GM18520 (cell line): ENCODE results near the gene FOS.

Experiments used
- ATAC-seq: cut with Tn5 transposase; IDR thresholded peaks from one replicate; pipeline ENCODE4 v1.9.1; 2021; ENCODE audit not compliant: unreplicated experiment

FOS gene

GRCh38 chr14:75249958-75250336, 28.7 kb upstream of the FOS start:
- ATAC-seq, result peak; percentile 18

GRCh38 chr14:75250800-75251199, 27.8 kb upstream of the FOS start:
- ATAC-seq, result no peak

DNA sequence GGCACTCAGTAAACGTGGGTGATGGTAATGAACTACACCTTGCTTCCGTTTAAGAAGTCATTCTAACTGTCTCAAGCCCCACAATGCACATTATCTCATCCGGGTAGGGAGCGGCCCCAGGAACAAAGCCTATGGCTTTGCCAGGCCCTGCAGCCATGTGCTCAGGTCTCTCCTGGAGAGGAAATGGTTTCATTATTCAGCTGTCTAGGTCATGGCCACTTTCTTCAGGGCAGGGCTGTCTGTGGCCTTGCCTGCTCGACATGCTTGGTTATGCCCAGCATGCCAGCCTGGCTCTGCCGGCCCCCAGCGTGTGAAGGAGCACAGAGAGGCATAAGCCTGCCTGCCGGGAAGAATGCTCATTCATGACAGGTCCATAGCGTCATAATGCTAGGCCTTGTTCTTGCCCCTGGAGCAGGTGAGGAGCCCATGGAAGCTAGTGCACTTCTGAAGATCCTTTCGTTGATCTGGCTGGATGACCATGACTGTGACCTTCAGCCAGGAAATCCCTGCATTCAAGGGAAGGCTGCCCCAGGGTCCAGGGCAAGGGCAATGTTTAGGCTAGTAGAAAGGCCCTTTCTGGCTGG, 26.3 kb upstream of the FOS start:
- no peak for ATAC-seq

DNA sequence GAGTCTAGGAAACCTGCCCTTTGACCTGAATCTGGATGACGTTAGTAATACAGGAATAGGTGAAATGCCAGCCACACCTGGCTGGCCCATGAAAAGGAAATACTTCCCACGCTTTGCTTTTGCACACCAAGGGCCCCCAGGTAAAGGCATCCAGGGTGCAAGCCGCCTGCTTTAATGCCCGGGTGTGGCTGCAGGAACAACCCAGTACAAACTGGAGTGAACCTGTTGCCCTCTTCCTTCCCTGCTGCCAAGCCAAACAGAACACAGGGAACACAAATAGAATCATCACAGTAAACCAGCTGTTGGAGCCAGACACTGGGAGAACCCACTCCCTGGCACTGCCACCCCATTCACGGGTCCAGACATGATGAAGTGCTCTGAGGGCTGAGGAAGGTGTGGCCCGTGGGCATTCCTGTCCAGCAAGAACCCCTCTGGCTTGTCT, 24.2 kb upstream of the FOS start:
- no peak for ATAC-seq

DNA sequence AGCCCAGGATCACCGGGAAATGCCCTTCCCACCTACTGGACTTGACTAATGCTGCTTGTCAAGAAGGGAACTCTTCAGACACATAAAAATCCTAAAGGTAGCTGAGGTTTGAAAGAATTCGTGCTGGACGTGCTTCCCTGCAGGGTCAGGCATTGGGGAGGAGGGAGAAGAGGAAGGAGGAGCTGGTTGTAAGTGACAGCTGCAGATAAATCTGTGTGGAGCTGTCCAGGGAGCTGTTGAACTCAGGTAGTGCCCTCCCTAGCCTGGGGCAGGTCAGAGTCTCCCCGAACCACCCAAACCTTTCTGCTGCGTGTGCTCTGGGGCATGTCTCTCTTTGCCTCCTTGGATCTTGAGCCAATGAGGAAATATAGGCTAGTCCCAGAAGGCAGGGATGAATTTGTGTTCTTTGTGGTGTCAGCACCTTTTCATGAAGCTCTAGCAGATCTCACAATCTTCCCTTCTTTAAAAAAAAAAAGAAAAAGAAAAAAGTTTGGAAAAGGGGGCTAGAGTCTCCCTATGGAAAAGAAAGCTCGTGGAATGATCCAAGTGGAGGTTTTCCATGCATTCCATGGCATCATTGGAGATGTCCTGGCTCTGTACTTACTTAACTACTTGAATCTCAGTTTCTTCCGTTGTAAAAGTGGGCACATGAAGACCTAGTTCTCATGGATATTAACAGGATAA, 23.6 kb upstream of the FOS start:
- no peak for ATAC-seq

DNA sequence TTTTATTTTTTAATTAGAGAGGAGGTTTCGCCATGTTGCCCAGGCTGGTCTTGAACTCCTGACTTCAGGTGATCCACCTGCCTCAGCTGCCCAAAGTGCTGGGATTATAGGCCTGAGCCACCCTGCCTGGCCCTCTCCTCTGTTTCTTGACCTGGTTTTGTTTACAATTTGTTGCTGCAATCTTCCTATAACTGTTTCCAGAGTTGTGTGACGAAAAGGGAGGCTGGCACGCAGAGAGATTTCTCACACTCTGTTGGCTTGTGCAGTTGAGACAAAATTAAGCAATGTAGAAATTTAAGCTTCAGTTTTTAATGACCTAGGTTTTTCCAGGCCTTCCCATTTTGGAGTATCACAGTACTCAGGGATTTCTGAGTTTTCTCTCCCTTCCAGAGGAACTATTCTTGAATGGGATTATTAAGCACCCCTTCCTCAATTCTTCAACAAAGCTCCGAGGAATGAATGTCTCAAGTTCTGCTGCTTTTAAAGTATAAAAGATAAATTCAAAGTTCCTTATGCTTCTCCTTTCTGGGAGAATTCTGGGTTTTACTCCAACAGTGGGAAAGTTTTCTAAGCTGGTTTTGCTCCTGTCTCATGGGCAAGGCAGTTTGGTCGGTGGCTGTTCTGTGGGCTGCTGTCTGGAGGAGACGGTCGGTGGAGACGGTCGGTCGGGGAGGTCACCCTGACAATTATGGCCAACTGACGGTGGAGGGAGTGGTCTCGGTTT, 20.4 kb upstream of the FOS start:
- ATAC-seq, result peak; percentile 2

DNA sequence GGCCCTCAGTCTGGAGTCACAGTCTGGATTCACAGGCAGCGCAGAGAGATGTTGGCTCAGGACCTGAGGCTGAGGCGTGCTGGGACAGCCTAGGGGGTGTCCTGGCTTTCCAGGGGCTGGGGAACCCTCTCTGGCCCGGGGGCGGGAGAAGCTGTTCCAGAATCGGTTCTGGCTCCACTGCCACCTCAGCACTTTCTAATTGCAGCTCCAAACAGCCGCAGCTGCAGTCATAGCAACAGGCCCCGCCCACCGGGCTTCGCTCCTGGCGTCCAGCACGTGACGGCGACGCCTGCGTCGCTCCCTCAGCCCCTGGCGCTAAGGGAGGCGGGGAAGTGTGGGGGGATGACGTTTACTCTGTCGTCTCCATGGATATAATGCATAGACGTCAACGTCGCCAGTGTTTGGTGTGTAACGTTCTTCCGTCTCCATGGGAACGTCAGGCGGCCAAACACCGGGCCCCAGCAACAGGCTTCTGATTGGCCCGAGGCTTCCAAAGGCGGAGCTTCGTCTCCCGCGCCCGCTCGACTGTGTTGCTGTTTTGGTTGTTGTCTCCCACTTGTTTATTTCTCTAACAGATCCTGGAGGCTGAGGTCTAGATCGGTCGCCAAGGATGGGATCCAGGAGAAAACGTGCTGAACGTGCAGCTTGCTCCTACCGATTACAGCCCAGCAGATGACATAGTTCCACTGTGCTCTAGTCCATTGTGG, 19.7 kb upstream of the FOS start:
- peak; percentile 97 for ATAC-seq

GRCh38 chr14:75259510-75259855, 19.1 kb upstream of the FOS start:
- no peak for ATAC-seq

DNA sequence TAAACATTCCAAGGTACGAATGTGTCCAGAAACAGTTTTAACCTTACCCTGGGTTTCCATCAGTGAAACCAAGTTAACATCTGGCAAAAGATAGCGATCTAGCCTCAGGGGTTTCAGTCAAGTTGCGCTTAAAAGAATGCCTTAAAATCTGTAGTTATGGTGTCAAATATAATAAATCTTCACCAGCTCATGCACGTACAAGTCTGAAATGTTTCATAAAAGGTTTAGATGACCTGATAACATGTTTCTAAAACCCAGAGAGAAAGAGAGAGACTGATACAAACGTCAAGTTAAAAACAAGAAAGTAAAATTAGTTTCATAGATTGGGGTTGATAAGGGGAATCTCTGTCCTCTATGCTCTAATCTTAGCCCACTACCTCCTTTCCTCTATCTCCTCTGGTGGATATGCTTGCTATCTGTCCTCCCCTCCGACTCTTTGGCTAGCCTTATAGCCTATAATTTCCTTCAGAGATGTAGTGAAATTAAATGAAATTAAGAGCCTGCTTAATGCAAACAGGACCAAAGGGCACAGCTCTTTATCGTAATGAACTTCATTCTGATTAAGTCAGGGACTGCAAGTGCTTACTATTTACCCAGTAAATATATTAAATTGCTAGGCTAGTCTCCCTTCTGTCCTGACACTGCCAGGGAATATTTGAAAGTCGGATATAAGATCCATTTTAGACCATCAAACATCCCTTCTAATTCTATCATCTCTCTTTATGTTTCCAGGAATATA, 18.4 kb upstream of the FOS start:
- ATAC-seq, result no peak

GRCh38 chr14:75261820-75262219, 16.8 kb upstream of the FOS start:
- ATAC-seq, result no peak

GRCh38 chr14:75262641-75263040, 16.0 kb upstream of the FOS start:
- ATAC-seq, result no peak

GRCh38 chr14:75264036-75264435, 14.6 kb upstream of the FOS start:
- no peak for ATAC-seq

GRCh38 chr14:75267141-75267721, 11.4 kb upstream of the FOS start:
- no peak for ATAC-seq

DNA sequence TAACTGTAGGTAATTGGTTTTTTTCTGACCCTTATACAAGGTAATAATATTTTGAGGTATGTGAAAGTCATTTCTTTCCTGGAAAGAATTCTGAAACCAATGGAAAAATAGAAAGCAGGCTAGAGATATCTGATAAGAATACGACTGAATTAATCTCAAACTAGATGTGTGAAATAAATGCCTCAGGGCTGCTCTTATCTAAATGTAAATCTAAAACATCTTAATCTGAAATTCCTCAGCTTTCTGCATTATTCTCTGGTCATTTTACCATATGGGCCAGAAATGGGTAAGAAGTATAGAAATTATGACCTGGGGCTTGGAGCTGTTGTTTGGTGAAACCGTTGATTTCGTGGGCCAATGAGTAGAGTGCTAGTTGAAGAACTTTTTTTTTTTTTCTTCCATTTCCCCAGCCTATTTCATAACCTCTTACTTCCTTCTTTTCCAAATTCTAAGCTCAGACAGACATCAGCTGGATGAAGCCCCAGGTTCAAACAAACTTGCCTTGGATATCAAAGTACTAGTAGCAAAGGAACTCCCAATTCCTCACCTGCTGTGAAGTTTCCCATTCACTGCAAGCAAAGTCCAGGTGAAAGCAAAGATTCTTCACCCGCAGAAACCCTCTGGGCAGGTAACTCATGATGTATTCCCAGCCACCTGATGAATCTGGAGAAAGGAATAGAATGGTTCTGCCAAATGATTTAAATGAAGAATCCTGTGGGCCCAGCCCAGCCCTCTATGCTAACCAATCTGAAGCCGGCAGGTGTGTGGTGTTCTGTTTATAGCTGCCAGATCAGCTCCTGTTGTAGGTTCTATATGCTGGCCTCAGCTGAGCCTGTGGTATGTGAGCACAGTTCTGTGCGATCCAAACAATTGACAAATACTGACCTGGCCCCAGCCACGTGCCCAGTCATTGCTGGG, 9.7 kb upstream of the FOS start:
- no peak for ATAC-seq

DNA sequence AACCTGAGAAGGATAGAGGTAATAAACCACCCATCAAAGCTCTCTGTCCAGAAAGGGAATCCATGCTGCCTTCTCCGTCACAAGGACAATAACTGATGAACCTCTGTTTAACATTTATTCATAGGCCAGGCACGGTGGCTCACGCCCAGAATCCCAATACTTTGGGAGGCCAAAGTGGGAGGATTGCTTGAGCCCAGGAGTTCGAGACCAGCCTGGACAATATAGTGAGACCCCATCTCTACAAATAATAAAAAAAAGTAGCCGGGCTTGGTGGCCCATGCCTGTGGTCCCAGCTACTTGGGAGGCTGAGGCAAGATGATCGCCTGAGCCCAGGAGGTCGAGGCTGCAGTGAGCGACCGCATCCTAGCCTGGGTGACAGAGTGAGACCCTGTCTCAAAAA, 7.1 kb upstream of the FOS start:
- no peak for ATAC-seq

GRCh38 chr14:75273272-75274049, 5.2 kb upstream of the FOS start:
- ATAC-seq, result no peak

DNA sequence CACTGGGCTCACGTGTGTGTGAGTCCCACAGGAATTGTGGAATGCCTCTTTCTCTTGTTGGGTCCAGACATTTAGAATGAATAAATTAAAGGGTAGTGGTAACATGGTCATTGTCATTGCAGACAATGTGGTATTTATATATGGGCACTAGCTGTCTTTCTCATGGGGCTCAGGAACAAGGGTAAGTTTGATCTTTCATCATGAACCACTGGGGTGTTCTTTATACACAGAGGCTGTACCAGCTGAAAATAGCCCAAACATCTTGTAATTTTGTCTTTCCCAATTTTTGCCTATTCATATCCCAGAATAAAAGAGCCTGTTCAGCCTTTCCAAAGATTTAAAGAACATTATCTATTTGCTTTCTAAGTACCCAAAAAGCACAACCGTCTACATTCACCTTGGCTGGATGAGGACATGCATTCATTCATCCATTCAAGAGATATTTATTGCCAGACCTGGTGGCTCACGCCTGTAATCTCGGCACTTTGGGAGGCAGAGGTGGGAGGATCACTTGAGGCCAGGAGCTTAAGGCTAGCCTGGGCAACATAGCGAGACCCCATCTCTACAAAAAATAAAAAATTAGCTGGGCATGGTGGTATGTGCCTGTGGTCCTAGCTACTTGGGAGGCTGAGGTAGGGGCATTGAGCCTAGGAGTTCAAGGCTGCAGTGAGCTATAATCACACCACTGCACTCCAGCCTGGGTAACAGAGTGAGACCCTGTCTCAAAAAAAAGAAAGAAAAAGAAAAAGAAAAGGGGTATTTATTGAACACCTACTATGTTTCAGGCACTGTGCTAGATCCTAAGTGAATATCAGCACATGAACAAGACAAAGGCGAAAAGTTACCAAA, 4.4 kb upstream of the FOS start:
- no peak for ATAC-seq

DNA sequence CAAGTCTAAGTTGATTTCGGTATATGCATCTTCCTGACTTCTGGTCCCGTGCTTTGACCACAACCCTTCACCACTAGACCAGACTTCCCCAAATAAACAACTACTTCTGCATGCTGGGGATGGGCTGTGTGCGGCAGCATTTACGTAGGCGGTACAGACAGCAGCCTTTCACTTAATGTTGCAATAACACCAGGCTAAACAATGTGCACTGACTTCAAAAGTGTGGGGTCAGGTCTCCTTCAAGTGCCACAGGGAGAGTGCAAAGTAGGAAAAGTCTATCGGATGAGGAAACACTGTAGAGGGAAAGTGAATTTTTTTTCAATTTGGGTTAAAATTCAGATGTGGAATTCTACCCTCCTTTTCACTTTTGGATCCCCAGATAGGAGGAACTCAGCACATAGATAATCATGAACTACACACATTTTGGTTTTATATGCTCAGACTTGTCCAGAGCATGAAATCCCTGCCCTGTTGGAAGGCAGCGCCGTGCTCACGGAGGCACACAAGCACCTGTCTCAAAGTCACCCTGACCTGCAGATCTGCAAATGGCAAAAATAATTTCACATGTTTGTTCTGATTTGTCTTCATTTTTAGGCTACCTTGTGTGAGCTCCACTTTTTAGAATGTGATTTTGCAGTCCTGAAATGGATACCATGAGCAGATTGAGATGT, 3.6 kb upstream of the FOS start:
- ATAC-seq, result no peak
